LoVo (cell line): ENCODE data around the gene DHPS.
A peak's percentile ranks its signal among the peaks of the same experiment; 100 is the strongest.
"Not testable (repeated sequence)": the region's sequence is repeated elsewhere in the genome, so short reads cannot be mapped to it uniquely, and the experiment has no call there.

ENCODE experiments used
- DNase-seq: peaks from one replicate; pipeline ENCODE4 v3.0.0-alpha.2; 2016; ENCODE audit warnings: low spot score

Gene DHPS

GRCh38 chr19:12681074-12681987 lies at the start of gene DHPS:
DHPS (minus strand) TSS chr19:12681880; CDS start chr19:12681766, 114 bp downstream.
- peak; percentile 95 for DNase-seq

GRCh38 chr19:12731337-12731736 lies 49.7 kb upstream of the DHPS start:
- no peak for DNase-seq

GRCh38 chr19:12730064-12730463 lies 48.4 kb upstream of the DHPS start:
- no peak for DNase-seq

GRCh38 chr19:12727745-12728433 lies 46.2 kb upstream of the DHPS start:
- no peak for DNase-seq

GRCh38 chr19:12726988-12727316 lies 45.3 kb upstream of the DHPS start:
- no peak for DNase-seq

- not testable (repeated sequence) for DNase-seq
Observed at GRCh38 chr19:12725612-12726011, 43.9 kb upstream of the DHPS start.

GRCh38 chr19:12723641-12724426 lies 42.2 kb upstream of the DHPS start, which contains the start of gene TNPO2:
TNPO2 (minus strand) TSS chr19:12723932; CDS start chr19:12720977, 2,955 bp downstream.
- DNase-seq, result peak; percentile 67

- no peak for DNase-seq
Observed at GRCh38 chr19:12723381-12723640, 41.6 kb upstream of the DHPS start.

GRCh38 chr19:12722566-12723380 lies 41.1 kb upstream of the DHPS start:
- DNase-seq, result peak; percentile 96

GRCh38 chr19:12721656-12722565 lies 40.2 kb upstream of the DHPS start:
- DNase-seq, result peak; percentile 14

GRCh38 chr19:12720851-12721655 lies 39.4 kb upstream of the DHPS start:
- DNase-seq, result no peak

- DNase-seq, result no peak
Observed at GRCh38 chr19:12720296-12720695, 38.6 kb upstream of the DHPS start.

GRCh38 chr19:12715929-12716328 lies 34.2 kb upstream of the DHPS start:
- no peak for DNase-seq

- no peak for DNase-seq
Observed at GRCh38 chr19:12715102-12715501, 33.4 kb upstream of the DHPS start.

GRCh38 chr19:12713304-12713703 lies 31.6 kb upstream of the DHPS start:
- not testable (repeated sequence) for DNase-seq

- DNase-seq, result not testable (repeated sequence)
Observed at GRCh38 chr19:12712077-12712476, 30.4 kb upstream of the DHPS start.

GRCh38 chr19:12711187-12711586 lies 29.5 kb upstream of the DHPS start:
- DNase-seq, result no peak

- DNase-seq, result no peak
Observed at GRCh38 chr19:12708641-12709040, 27.0 kb upstream of the DHPS start.

- no peak for DNase-seq
Observed at GRCh38 chr19:12706332-12706718, 24.6 kb upstream of the DHPS start.
